Measurements from ENCODE around the gene PEX6.

Gene PEX6

GRCh38 chr6:43014434-43014909 lies 35.5 kb upstream of the PEX6 start:
- H3K36me3 ChIP-seq (replicated peaks; ENCODE audit: insufficient read depth, low read length), result no peaks in the 10 kb centered on the region; the same call in 1 of the 2 replicates
- H3K4me2 ChIP-seq (ENCODE audit: low read depth, low read length), result peak overlapping the region; percentile 93
- H3K9ac ChIP-seq (ENCODE audit: low read length), result peak overlapping the region; percentile 78
- peaks cover 58% of the 10 kb centered on the region for H3K79me2 ChIP-seq (ENCODE audit: low read length)
- no peak for DNase-seq
- H3K4me3 ChIP-seq (ENCODE audit: low read length), result peak overlapping the region; percentile 96
- no peaks in the 10 kb centered on the region for H3K9me3 ChIP-seq (replicated peaks; ENCODE audit: insufficient read depth, low read length)
- H4K20me1 ChIP-seq (ENCODE audit: insufficient read depth, low read length), result no peaks in the 10 kb centered on the region
- H3K4me1 ChIP-seq (ENCODE audit: low read length), result peaks cover 9% of the 10 kb centered on the region; the same call in 1 of the 2 replicates
- H3K27ac ChIP-seq (ENCODE audit: low read length), result no peak overlapping the region; the same call in 1 of the 2 replicates
- H3K9me2 ChIP-seq (replicated peaks; ENCODE audit: insufficient read depth, low read length), result no peaks in the 10 kb centered on the region
- peak overlapping the region; percentile 42; the same call in 1 of the 2 replicates for H2AFZ ChIP-seq (ENCODE audit: low read length)
- H3K27me3 ChIP-seq (replicated peaks; ENCODE audit: insufficient read depth, low read length), result no peaks in the 10 kb centered on the region
- H3F3A ChIP-seq (ENCODE audit: insufficient read depth, low read length), result no peaks in the 10 kb centered on the region
- TF ChIP-seq EZH2phosphoT487 (IDR thresholded peaks at IDR 0.05; ENCODE audit: low read length) (no peak), EZH2 (optimal IDR thresholded peaks at IDR 0.05; ENCODE audit: low read depth, low read length) (no peak)
- TF ChIP-seq, protein P1, sequence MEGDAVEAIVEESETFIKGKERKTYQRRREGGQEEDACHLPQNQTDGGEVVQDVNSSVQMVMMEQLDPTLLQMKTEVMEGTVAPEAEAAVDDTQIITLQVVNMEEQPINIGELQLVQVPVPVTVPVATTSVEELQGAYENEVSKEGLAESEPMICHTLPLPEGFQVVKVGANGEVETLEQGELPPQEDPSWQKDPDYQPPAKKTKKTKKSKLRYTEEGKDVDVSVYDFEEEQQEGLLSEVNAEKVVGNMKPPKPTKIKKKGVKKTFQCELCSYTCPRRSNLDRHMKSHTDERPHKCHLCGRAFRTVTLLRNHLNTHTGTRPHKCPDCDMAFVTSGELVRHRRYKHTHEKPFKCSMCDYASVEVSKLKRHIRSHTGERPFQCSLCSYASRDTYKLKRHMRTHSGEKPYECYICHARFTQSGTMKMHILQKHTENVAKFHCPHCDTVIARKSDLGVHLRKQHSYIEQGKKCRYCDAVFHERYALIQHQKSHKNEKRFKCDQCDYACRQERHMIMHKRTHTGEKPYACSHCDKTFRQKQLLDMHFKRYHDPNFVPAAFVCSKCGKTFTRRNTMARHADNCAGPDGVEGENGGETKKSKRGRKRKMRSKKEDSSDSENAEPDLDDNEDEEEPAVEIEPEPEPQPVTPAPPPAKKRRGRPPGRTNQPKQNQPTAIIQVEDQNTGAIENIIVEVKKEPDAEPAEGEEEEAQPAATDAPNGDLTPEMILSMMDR (IDR thresholded peaks at IDR 0.05; ENCODE audit: low read length), result no peak

GRCh38 chr6:43013843-43014433 lies 35.0 kb upstream of the PEX6 start, which contains the start of the genes KLHDC3 and MEA1:
Gene KLHDC3 (plus strand): TSS chr6:43014249. CDS start chr6:43017193, 2,944 bp downstream.
Gene MEA1 (minus strand): TSS chr6:43013946. CDS start chr6:43013813, 133 bp downstream.
- DNase-seq, result peak; percentile 100
- H3K4me1 ChIP-seq (ENCODE audit: low read length), result peaks cover 9% of the 10 kb centered on the region; the same call in 1 of the 2 replicates
- H3F3A ChIP-seq (ENCODE audit: insufficient read depth, low read length), result no peaks in the 10 kb centered on the region
- H3K4me3 ChIP-seq (ENCODE audit: low read length), result peak within 1 kb of the TSS; percentile 96
- no peaks in the 10 kb centered on the region for H3K9me2 ChIP-seq (replicated peaks; ENCODE audit: insufficient read depth, low read length)
- H2AFZ ChIP-seq (ENCODE audit: low read length), result peak within 1 kb of the TSS; percentile 97
- no peaks in the 10 kb centered on the region for H3K27me3 ChIP-seq (replicated peaks; ENCODE audit: insufficient read depth, low read length)
- H3K9me3 ChIP-seq (replicated peaks; ENCODE audit: insufficient read depth, low read length), result no peaks in the 10 kb centered on the region
- H4K20me1 ChIP-seq (ENCODE audit: insufficient read depth, low read length), result no peaks in the 10 kb centered on the region
- H3K9ac ChIP-seq (ENCODE audit: low read length), result peak within 1 kb of the TSS; percentile 84
- no peaks in the 10 kb centered on the region; the same call in 1 of the 2 replicates for H3K36me3 ChIP-seq (replicated peaks; ENCODE audit: insufficient read depth, low read length)
- TF ChIP-seq EZH2 (optimal IDR thresholded peaks at IDR 0.05; ENCODE audit: low read depth, low read length), result no peak
- TF ChIP-seq EZH2phosphoT487 (IDR thresholded peaks at IDR 0.05; ENCODE audit: low read length), result no peak
- TF ChIP-seq, protein P1 (IDR thresholded peaks at IDR 0.05; ENCODE audit: low read length), result no peak
- no peak within 1 kb of the TSS; the same call in 1 of the 2 replicates for H3K27ac ChIP-seq (ENCODE audit: low read length)
- H3K4me2 ChIP-seq (ENCODE audit: low read depth, low read length), result peak within 1 kb of the TSS; percentile 99
- peaks cover 58% of the 10 kb centered on the region for H3K79me2 ChIP-seq (ENCODE audit: low read length)

DNA sequence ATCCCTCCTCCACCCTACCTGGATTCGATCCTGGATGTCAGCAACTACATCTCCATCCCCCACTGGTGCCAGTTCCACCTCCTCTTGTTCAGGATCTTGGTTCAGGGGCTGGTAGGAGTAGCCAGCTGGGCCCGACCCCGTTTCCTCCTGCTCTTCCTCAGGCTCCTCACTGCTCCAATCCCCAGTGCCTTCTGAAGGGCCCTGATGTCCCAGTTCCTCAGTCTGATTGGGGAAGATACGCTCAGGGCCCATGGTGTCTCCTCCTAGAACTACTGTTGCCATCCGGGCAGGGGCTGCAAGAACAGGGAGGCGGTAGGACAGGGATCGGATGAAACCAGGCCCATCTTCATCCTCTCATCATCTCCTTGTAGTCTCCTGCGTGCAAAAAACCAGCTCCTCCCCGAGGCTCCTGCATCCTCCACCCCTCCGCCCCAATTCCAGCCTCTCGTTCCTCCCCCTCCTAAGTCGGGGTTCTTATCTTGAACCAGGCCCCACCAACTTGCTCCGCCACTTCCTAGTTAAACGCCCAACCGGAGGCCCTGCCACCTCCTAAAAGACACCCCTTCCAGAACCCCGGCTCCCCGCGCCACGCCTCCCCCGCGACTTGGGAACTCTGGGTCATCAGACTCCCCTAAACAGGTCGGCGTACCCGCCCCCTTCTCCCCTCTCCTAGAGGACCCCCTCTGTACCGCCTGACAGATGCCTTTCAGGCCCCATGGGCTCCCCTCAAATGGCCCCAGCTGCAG lies 34.3 kb upstream of the PEX6 start:
- H3K36me3 ChIP-seq (replicated peaks; ENCODE audit: insufficient read depth, low read length), result no peaks in the 10 kb centered on the region; the same call in 1 of the 2 replicates
- no peak overlapping the region for H3K27ac ChIP-seq (ENCODE audit: low read length)
- H3F3A ChIP-seq (ENCODE audit: insufficient read depth, low read length), result no peaks in the 10 kb centered on the region

More for the DNA sequence above, 34.3 kb upstream of the PEX6 start:
- H3K4me2 ChIP-seq (ENCODE audit: low read depth, low read length), result peak overlapping the region; percentile 99
- H3K4me1 ChIP-seq (ENCODE audit: low read length), result peaks cover 9% of the 10 kb centered on the region; the same call in 1 of the 2 replicates
- no peaks in the 10 kb centered on the region for H4K20me1 ChIP-seq (ENCODE audit: insufficient read depth, low read length)
- peaks cover 58% of the 10 kb centered on the region for H3K79me2 ChIP-seq (ENCODE audit: low read length)
- no peak for DNase-seq
- no peaks in the 10 kb centered on the region for H3K9me3 ChIP-seq (replicated peaks; ENCODE audit: insufficient read depth, low read length)
- H3K9me2 ChIP-seq (replicated peaks; ENCODE audit: insufficient read depth, low read length), result no peaks in the 10 kb centered on the region
- peak overlapping the region; percentile 97 for H2AFZ ChIP-seq (ENCODE audit: low read length)
- H3K27me3 ChIP-seq (replicated peaks; ENCODE audit: insufficient read depth, low read length), result no peaks in the 10 kb centered on the region
- no peak for TF ChIP-seq EZH2 (optimal IDR thresholded peaks at IDR 0.05; ENCODE audit: low read depth, low read length)
- TF ChIP-seq, protein P1 (IDR thresholded peaks at IDR 0.05; ENCODE audit: low read length), result no peak
- TF ChIP-seq EZH2phosphoT487 (IDR thresholded peaks at IDR 0.05; ENCODE audit: low read length), result no peak
- peak overlapping the region; percentile 96 for H3K4me3 ChIP-seq (ENCODE audit: low read length)
- H3K9ac ChIP-seq (ENCODE audit: low read length), result peak overlapping the region; percentile 84

Measured in MM.1S (cell line).